ENCODE measurements around the gene PAPOLA.

PAPOLA gene

DNA sequence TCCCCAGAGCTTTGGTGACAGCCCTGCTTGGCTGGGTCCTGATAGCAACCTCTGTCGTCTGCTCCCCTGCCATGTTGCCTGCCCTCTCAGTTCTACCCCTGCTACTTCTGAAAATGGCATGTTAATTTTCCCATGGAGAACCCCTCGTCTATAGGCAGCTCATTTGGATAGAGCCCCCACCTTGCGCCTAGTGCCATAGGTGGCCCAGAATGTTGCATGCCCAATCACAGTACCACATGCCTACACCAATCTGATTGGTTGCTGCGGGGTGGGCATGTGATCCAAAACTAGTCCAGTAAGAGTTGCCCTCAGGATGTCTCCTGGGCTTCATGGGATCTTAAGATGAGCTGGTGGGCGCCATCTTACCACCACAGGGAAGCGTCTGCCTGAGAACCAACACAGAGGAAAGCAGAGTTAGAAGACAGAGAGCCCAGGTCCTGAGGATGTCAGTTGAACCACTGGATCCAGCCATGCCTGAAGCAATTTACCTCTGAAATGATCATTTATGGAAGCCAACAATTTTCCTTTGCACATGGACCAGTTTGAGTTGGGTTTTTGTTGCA, 85.7 kb downstream of the PAPOLA start:
- no peak for DNase-seq

DNA sequence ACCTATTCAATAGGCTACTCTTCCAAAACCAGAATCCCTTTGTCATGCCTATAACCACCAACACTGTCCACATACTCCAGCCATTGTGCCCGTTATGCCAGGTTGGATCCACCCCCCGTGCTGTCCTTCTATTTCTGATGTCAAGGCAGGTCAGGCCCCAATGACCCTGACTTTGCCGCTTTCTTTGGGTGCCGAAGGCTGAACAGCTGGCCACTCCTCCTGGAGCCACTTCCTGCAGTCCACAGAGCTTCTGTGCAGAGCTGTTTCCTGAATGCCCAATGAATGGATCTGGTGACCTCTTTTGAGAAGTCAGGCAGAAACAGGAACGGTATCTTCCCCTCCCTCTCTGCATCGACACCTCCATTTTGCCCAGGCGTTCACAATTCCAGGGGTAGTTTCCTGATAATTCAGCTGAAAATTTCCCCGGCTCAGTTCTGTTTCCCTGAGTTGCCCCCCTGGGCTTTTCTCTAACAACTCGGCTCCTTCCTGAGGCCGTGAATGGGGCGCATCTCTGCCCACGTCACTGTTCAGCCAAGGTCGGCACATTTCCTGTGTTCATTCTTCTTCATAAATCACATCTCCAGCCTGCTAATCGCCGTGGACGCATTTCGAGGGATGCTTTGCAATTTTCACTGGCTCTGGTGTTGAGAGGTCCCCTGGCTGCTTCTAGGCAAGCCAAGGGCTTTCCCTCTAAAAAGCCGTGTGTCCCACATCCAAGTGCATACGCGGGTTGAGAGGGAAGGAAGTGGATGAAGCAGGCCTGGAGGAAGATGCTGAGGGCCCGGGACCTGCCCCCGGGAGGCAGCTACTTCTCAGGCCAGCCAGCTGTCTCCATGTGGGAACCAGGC, 86.5 kb downstream of the PAPOLA start:
- DNase-seq = no peak

DNA sequence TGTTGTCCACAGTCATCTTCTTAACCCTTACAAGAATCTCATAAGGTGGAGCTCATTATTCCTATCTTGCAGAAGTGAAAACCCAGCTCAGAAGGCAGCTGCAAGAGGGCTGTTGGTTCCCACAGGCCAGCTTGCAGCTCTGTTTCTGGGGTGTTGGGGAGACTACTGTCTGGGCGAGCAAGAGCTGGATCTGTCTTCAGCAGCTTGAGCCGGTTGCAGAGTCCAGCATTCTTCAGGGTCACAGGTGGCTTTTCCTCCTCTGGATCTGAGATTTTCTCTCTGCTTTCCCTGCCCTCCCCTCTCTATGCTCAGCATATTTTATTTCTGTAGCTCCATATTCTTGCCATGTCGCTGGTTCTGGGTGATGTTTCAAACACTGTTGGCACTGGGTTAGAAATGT, 87.4 kb downstream of the PAPOLA start:
- no peak for DNase-seq

DNA sequence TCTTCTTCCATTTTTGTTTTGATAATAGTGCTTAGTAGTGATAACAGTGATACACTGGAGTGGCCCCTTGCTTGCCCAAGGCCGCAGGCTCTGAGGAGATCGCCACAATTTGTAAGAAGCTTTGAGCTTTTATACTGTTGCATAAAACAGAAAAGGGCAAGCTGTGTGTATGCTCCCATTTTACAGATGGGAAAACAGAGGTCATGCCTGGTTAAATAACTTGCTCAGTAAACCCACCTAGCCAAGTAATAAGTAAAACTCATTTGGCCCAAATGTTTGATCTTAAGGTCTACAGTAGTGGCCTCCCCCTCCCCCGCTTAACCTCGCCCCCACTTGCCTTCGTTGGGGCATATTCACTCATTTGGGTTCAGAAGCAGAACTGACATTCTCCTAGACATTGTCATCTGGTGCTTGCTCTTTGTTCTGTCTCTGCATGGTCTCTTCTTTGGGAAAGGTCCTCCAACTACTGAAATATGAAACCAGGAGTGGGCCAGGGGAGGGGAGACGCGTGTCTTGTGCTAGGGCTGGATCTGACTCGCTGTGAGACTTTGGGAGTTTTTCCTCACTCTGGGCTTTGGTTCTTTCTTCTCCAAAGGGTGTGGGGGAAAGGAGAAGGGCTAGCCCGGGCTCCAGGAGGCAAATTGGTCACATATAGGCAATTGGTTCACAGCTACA, 88.1 kb downstream of the PAPOLA start:
- no peak for DNase-seq

DNA sequence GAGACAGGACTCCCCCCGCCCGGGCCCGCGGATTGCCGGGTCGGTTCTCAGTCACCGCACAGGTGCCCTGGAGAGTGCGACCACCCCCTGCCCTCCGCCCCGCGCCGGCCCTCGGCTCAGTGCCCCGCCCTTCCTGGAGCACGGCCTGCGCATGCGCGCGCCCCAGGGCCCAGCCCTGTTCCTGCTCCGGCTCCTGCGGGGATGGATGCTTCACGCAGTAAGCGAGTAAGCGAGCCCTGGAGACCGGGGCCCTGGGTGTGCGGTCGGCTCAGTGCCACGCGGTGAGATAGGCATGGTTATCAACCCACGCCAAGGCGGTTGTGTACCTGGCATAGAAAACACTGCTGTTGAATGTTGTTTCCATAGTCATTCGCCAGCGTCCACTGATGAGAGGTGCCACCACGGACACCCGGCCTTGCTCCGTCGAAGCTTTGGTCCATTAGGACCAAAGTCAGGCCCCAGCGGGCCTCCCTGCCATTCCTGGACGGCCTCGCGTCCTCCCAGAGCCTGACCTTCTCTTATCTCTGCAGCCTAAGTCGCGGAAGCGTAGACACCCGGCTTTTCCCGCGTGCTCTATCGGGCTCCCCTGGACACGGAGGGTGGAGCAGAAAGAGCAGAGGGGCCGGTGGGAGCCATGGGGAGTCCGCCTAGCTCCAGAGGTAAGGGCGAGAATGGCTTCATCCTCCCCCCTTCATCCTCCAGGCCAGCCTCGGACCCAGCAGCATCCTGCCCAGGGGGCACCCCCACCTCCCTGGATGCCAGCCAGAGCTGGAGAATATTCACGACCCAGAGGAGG, 90.6 kb downstream of the PAPOLA start:
- DNase-seq = no peak

DNA sequence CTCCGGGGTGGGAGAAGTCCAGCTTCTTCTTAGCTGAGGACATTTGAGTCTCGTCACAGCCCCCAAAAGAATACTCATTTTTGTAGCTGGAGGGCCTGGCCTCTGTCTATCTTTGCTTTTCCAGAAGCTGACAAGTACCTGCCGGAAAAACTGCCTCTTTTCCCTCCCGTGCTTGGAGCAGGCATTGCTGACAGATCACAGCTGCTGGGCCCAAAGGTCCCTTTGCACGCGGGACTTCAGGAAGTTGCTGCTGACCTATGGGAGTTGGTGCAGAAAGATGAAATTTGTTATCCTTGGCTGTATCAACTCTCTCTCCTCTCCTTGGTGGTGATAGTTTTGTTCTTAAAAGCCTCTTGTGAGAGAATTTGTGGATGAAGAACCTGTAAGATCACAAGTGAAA, 92.8 kb downstream of the PAPOLA start:
- DNase-seq = no peak

DNA sequence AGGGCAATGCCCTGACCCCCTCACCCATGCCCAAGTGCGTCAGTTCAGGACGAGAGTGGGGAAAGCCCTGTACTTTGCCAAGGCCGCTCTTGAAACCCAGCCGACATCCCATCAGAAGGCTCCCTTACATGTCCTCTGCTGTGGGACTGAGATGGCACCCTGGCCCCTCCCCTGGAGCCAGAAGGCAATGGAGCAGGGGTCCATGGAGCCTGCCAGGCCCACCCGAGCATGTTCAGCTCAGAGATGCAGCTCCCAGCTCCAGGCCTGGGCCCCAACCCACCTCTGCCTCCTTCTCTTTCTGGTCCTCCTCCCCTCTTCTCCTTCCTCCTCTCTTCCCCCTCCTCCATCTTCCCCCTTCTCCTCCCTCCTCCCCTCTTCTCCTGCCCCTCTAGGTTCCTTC, 95.5 kb downstream of the PAPOLA start:
- no peak for DNase-seq

DNA sequence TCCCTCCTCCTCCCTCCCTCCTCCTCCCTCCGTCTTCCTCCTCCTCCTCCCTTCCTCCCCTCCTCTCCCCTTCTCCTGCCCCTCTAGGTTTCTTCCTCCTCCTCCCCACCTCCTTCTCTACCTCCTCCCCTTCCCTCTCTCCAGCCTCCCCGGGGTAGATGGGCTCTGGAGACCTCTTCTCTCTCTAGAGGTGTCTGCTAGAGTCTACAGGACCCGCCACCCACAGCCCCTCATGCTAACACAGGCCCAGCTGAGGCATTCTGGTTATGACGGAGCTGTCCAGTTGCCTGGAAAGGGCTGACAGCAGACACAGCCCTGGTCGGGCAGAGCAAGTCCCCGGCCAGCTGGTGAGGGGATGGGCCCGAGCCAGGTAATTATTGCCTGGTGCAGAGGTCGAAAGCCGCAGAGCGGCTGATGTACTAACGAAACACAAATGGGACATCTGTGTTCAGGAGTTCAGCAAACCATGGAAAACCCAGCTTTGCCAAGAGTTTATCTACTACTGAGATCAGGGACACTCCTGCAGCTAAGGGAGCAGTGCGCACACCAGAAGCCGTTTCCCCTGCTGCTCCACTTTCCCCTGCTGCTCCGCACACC, 96.2 kb downstream of the PAPOLA start:
- no peak for DNase-seq

DNA sequence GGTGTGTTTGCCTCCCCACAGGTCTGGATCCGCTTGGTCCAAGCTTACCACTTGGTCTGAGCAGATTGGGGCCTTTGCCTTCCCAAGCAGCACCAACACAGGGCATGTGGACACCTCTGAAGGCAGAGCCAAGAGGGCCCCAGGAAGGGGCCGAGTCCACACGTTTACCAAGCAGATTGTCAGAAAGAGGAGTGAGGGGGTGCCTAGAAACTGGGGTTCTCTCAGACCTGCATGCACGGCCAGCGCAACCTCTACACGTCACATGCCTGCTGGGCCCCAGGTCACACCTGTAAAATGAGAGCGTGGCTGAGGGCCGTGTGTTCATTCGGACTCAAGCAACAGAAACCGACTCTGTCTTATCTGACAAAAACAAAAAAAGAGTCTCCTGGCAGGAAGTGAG, 96.9 kb downstream of the PAPOLA start:
- no peak for DNase-seq

DNA sequence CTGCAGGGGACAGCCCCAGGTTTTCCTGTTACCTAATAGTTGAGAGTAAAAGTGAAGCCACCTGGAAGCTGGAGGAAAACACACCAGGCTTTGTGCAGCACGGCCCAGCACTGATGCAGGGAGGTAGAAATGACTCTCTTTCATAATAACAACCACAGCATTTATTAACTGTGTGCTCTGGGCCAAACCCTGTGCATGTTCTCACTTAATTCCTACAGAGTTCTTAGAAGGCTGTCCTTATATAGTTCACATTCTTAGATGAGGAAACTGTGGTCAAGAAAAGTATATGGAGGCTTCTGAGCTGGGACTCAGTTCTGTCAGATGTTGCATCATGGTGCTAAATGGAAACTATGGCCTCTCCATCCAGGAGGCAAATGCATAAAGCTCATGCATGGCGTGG, 100.0 kb downstream of the PAPOLA start:
- DNase-seq = no peak

DNA sequence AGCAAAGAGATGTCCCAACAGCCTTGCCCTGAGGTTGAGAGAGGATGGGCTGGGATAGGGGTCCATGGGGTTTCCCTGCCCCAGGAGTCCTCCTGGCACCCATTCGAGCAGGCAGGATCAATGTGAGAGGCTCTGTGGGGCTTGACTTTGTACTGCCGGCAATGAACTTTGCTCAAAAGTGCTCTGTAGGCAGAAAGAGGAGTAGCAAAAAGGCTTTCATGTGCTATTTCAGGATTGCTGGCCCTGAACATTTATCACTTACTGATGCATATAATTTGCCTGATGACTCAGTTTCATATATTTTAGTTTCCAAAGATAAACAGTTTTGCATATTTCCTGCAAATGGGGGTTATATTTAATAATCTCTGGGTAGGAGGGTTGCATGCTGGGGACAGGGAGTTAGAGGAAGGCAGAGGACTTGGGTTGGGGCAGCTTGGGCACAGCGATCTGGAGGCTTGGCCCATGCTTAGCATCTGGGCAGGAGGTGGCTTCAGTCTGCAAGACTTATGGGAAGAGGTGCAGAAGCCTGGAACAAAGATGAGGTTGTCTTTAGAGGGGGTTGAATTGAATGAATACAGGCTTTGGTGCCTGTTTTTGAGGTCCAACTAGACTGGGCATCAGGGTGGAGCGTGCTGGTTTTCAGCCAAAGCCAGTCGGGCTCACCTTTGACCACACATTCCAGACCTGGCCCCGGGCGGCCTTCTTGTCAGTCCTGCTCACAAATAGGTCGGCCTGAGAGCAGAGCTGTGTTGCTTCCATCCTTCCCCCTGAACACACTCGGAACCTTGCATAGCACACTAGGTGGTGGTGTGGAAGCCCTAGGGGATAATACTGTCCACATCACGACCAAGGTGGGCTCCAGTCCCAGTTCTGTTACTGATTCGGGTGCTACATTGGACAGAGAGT, 101.4 kb downstream of the PAPOLA start:
- no peak for DNase-seq

DNA sequence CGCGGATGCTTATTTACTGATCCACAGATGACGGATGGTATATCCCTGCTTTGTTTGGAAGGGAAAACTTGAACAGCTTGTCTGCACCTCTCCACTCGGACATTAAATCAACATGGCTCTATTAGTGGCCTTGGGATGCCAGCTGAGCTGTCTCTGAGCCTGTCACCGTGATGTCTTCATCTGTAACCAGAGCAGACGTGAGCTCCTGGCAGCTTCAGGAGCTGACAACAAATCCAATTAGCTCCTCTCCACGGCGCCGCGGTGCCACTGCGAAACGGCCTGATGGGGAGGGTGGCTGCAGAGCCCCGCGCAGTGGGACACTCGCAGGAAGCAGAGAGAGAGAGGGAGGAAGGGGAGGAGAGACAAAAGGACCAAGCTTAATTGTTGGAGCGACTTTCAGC, 112.3 kb downstream of the PAPOLA start:
- peak; percentile 73 to 87 for DNase-seq

DNA sequence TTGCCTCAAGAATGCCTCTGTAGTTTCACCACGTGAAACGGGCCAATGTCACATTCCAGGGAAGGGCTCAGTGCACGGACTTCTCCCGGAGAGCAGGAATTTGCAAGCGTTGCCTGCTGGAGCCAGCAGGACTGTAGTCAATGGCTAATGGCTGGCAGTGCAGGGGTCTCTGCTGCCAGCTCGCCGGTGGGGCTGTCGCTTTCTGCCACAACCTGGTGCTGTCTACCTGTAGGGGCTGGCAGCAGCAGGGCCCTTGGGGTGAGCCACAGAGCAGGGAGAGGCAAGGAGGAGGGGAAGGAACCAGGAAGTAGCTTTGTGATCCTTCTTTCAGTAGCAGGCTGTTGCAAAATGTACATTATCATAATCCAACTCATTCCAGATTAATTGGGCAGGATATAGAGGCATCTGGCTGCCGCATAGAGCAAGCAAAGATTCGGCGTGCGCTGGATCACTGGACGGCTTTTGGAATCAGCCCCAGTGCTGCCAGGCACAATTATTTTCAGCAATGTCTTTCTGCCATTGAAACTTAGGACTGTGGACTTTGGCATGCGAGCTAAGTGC, 114.1 kb downstream of the PAPOLA start:
- DNase-seq = peak; percentile 69 to 84
